ENCODE data around the gene PKD1.
"Not testable (repeated sequence)": the region's sequence is repeated elsewhere in the genome, so short reads cannot be mapped to it uniquely, and the experiment has no call there.

PKD1 gene

GRCh38 chr16:2108446-2109270, 27.0 kb downstream of the PKD1 start:
- H3K9me3 ChIP-seq (ENCODE audit: control insufficient read depth, low read length); H3K27ac ChIP-seq (ENCODE audit: insufficient read depth, low read depth, low read length, poor library complexity, severe bottlenecking); H3K36me3 ChIP-seq (ENCODE audit: control insufficient read depth, insufficient read depth, low read length); H3K4me3 ChIP-seq (ENCODE audit: insufficient read depth, low read depth, low read length); H3K27me3 ChIP-seq (ENCODE audit: control insufficient read depth, insufficient read depth, low read length, poor library complexity, severe bottlenecking); H3K4me1 ChIP-seq (ENCODE audit: control insufficient read depth, insufficient read depth, low read length): not testable (repeated sequence)
- 97% methylated on average over 73 of the region's 73 CpGs for WGBS, 2 experiments

GRCh38 chr16:2107791-2108125, 27.9 kb downstream of the PKD1 start:
- not testable (repeated sequence) for H3K27ac ChIP-seq (ENCODE audit: insufficient read depth, low read depth, low read length, poor library complexity, severe bottlenecking); H3K36me3 ChIP-seq (ENCODE audit: control insufficient read depth, insufficient read depth, low read length); H3K9me3 ChIP-seq (ENCODE audit: control insufficient read depth, low read length); H3K4me3 ChIP-seq (ENCODE audit: insufficient read depth, low read depth, low read length); H3K27me3 ChIP-seq (ENCODE audit: control insufficient read depth, insufficient read depth, low read length, poor library complexity, severe bottlenecking); H3K4me1 ChIP-seq (ENCODE audit: control insufficient read depth, insufficient read depth, low read length)
- WGBS, 2 experiments: 97% methylated on average over 21 to 23 of the region's 23 CpGs

- H3K36me3 ChIP-seq (ENCODE audit: control insufficient read depth, insufficient read depth, low read length); H3K4me1 ChIP-seq (ENCODE audit: control insufficient read depth, insufficient read depth, low read length); H3K27me3 ChIP-seq (ENCODE audit: control insufficient read depth, insufficient read depth, low read length, poor library complexity, severe bottlenecking); H3K27ac ChIP-seq (ENCODE audit: insufficient read depth, low read depth, low read length, poor library complexity, severe bottlenecking); H3K4me3 ChIP-seq (ENCODE audit: insufficient read depth, low read depth, low read length); H3K9me3 ChIP-seq (ENCODE audit: control insufficient read depth, low read length): not testable (repeated sequence)
- 95% methylated on average over 17 of the region's 17 CpGs for WGBS, 2 experiments
Measured at GRCh38 chr16:2107121-2107790, 28.4 kb downstream of the PKD1 start.

GRCh38 chr16:2106211-2106610, 29.5 kb downstream of the PKD1 start:
- H3K9me3 ChIP-seq (ENCODE audit: control insufficient read depth, low read length); H3K4me1 ChIP-seq (ENCODE audit: control insufficient read depth, insufficient read depth, low read length); H3K36me3 ChIP-seq (ENCODE audit: control insufficient read depth, insufficient read depth, low read length); H3K27ac ChIP-seq (ENCODE audit: insufficient read depth, low read depth, low read length, poor library complexity, severe bottlenecking); H3K27me3 ChIP-seq (ENCODE audit: control insufficient read depth, insufficient read depth, low read length, poor library complexity, severe bottlenecking); H3K4me3 ChIP-seq (ENCODE audit: insufficient read depth, low read depth, low read length): not testable (repeated sequence)
- 95% methylated on average over 38 of the region's 38 CpGs for WGBS, 2 experiments

- not testable (repeated sequence) for H3K9me3 ChIP-seq (ENCODE audit: control insufficient read depth, low read length); H3K36me3 ChIP-seq (ENCODE audit: control insufficient read depth, insufficient read depth, low read length); H3K27ac ChIP-seq (ENCODE audit: insufficient read depth, low read depth, low read length, poor library complexity, severe bottlenecking); H3K4me1 ChIP-seq (ENCODE audit: control insufficient read depth, insufficient read depth, low read length); H3K4me3 ChIP-seq (ENCODE audit: insufficient read depth, low read depth, low read length); H3K27me3 ChIP-seq (ENCODE audit: control insufficient read depth, insufficient read depth, low read length, poor library complexity, severe bottlenecking)
- WGBS, 2 experiments: 91 to 93% methylated on average over 17 of the region's 22 CpGs
Measured at GRCh38 chr16:2105769-2106168, 29.9 kb downstream of the PKD1 start.

- WGBS, 2 experiments: 93 to 94% methylated on average over 21 of the region's 21 CpGs
- not testable (repeated sequence) for H3K4me1 ChIP-seq (ENCODE audit: control insufficient read depth, insufficient read depth, low read length); H3K27ac ChIP-seq (ENCODE audit: insufficient read depth, low read depth, low read length, poor library complexity, severe bottlenecking); H3K27me3 ChIP-seq (ENCODE audit: control insufficient read depth, insufficient read depth, low read length, poor library complexity, severe bottlenecking); H3K9me3 ChIP-seq (ENCODE audit: control insufficient read depth, low read length); H3K4me3 ChIP-seq (ENCODE audit: insufficient read depth, low read depth, low read length); H3K36me3 ChIP-seq (ENCODE audit: control insufficient read depth, insufficient read depth, low read length)
Measured at GRCh38 chr16:2105291-2105690, 30.4 kb downstream of the PKD1 start.

GRCh38 chr16:2104464-2104863, 31.2 kb downstream of the PKD1 start:
- not testable (repeated sequence) for H3K4me1 ChIP-seq (ENCODE audit: control insufficient read depth, insufficient read depth, low read length); H3K27ac ChIP-seq (ENCODE audit: insufficient read depth, low read depth, low read length, poor library complexity, severe bottlenecking); H3K36me3 ChIP-seq (ENCODE audit: control insufficient read depth, insufficient read depth, low read length); H3K4me3 ChIP-seq (ENCODE audit: insufficient read depth, low read depth, low read length); H3K9me3 ChIP-seq (ENCODE audit: control insufficient read depth, low read length); H3K27me3 ChIP-seq (ENCODE audit: control insufficient read depth, insufficient read depth, low read length, poor library complexity, severe bottlenecking)
- WGBS, 2 experiments: 92% methylated on average over 13 to 14 of the region's 20 CpGs

- Histone ChIP-seq H3K27ac (ENCODE audit: insufficient read depth, low read depth, low read length, poor library complexity, severe bottlenecking) (no peak overlapping the region), H3K36me3 (ENCODE audit: control insufficient read depth, insufficient read depth, low read length) (no peaks in the 10 kb centered on the region), H3K4me3 (ENCODE audit: insufficient read depth, low read depth, low read length) (no peak overlapping the region), H3K4me1 (ENCODE audit: control insufficient read depth, insufficient read depth, low read length) (no peaks in the 10 kb centered on the region), H3K9me3 (ENCODE audit: control insufficient read depth, low read length) (no peaks in the 10 kb centered on the region), H3K27me3 (ENCODE audit: control insufficient read depth, insufficient read depth, low read length, poor library complexity, severe bottlenecking) (no peaks in the 10 kb centered on the region)
- WGBS, 2 experiments: 95% methylated on average over 19 of the region's 19 CpGs
Measured at GRCh38 chr16:2102471-2102870, 33.2 kb downstream of the PKD1 start.

- not testable (repeated sequence) for H3K27me3 ChIP-seq (ENCODE audit: control insufficient read depth, insufficient read depth, low read length, poor library complexity, severe bottlenecking); H3K36me3 ChIP-seq (ENCODE audit: control insufficient read depth, insufficient read depth, low read length); H3K9me3 ChIP-seq (ENCODE audit: control insufficient read depth, low read length); H3K4me3 ChIP-seq (ENCODE audit: insufficient read depth, low read depth, low read length); H3K27ac ChIP-seq (ENCODE audit: insufficient read depth, low read depth, low read length, poor library complexity, severe bottlenecking); H3K4me1 ChIP-seq (ENCODE audit: control insufficient read depth, insufficient read depth, low read length)
- WGBS, 2 experiments: 95 to 97% methylated on average over 10 to 13 of the region's 16 CpGs
Measured at GRCh38 chr16:2101581-2101980, 34.1 kb downstream of the PKD1 start.

- H3K27me3 ChIP-seq (ENCODE audit: control insufficient read depth, insufficient read depth, low read length, poor library complexity, severe bottlenecking); H3K9me3 ChIP-seq (ENCODE audit: control insufficient read depth, low read length); H3K27ac ChIP-seq (ENCODE audit: insufficient read depth, low read depth, low read length, poor library complexity, severe bottlenecking); H3K36me3 ChIP-seq (ENCODE audit: control insufficient read depth, insufficient read depth, low read length); H3K4me3 ChIP-seq (ENCODE audit: insufficient read depth, low read depth, low read length); H3K4me1 ChIP-seq (ENCODE audit: control insufficient read depth, insufficient read depth, low read length): not testable (repeated sequence)
- WGBS, 2 experiments: 94 to 96% methylated on average over 14 of the region's 14 CpGs
Measured at GRCh38 chr16:2097689-2098088, 38.0 kb downstream of the PKD1 start.

Measured in ectodermal cell (in vitro differentiated cells).